Stimulated activated CD8-positive, alpha-beta memory T cell treated with anti-CD3 and anti-CD28 coated beads, Interleukin-12 subunit alpha, Interleukin-12 subunit beta, amount 100 ng/mL, for 24 hours (primary cell): ENCODE measurements around the gene TTYH3.

Experiments
- DNase-seq: peaks from one replicate; pipeline ENCODE4 v3.0.0-alpha.2; 2020; ENCODE audit errors: extremely low read depth

Gene TTYH3

GRCh38 chr7:2635148-2635668 lies 3.4 kb downstream of the TTYH3 start:
- no peak for DNase-seq

- no peak for DNase-seq
These were observed 4.3 kb downstream of the TTYH3 start for GRCh38 chr7:2635810-2636701.

DNA sequence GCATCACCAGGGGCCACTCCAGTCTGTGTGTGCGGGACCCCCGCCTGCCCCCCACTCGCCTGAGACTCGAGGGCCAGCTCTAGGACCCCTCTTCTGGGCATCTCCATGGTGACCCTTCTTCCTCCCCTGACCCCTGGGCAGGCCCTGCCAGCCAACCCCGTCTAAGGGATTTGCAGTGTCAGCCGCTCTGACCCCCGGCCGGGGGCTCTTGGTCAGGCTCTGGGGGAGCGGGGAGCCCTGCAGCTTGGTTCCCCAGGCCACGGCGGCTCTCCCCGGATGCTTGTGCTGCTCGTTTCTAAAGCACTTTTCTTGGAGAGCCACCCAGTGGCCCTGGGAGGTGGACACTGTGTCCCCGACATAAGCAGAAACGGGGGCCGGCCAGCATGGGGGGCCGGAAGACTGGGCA lies 5.3 kb downstream of the TTYH3 start:
- DNase-seq, result no peak

GRCh38 chr7:2637505-2638223 lies 5.9 kb downstream of the TTYH3 start:
- DNase-seq, result no peak

DNA sequence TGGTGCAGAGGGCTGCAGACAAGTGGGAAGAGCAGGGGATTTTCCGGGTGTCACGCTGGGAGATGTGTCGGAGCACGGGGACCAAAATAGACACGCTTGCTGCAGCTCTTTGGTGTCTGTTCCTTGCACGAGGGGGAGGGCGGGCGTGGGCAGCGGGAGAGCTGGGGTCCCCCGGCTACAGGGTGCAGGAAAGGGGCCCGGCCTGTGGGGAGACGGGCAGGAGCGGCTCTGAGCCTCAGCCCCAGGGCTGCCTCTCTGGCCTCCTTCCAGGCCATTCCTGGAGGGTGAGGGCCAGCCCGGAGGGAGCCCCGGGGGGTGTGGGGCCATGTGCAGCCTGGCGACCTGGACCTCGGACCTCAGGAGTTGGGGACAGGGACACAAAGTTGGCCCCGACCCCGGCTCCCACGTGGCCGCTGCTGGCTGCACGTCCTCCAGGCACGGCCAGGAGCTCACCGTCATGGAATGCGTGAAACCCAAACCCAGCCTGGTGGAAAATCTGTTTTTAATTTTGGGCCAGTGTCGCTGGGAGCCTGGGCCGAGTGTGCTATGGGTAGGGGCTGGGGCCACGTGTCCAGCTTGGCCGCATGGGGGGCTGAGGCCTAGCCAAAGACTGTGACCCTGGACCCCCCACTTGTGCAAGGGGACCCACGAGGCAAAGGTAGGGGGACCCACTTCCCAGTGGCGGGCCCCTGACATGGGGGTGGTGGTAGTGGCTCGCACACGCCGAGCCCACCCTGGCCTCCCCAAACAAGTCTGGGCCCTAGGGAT lies 6.6 kb downstream of the TTYH3 start:
- no peak for DNase-seq

GRCh38 chr7:2639181-2639681 lies 7.4 kb downstream of the TTYH3 start:
- no peak for DNase-seq

DNA sequence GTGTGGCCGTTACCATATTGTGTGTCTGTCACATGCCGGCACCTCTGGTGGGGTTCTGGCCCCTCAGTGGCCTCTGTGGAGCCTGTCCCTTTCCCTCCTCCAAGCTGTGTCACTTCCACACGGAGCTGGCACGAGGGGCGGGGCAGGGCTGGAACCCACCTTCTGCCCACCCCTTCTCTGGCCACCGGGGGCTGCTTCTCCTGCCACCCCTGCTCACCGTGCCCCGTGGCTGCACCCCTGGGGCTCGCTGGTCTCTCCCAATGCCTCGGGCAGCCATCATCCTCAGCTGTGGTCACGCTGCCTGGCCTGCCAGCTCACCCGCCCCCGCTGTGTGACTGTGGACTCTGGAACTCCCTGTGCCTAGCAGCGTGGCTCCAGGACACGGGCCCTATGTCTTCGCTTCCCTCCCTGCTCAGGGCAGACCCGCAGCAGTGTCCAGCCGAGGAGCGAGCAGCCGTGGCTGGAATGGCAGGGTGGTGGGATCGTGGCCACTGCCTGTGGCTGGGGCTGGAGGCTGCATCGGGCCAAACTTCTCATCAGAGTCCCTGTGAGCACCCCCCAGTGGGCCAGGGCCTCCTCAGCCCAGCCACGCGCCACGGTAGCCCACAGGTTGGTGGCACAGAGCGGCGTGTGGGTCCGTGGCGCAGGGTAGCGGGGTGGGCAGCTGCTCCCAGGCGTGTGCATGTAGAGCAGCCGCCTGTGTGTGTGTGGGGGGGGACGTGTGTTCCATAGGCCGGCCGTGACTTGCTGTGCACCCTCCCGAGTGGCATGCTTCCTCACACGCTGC lies 8.1 kb downstream of the TTYH3 start:
- no peak for DNase-seq

DNA sequence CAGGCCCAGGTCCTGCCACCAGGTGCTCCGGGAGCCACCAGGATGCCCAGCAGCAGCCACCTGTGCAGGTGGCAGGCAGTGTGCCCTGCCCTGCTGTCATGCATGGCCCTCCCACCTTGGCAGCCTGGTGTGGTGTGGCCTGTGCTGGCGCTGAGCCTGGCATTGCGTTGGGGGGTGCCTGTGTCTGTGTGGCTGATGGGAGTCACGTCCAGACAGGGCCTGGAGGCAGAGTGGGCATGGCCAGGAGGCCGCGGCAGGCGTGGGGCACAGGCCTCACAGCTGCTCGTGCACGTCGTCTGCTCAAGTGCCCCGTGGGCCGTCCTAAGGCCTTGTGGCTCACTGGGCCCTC lies 8.7 kb downstream of the TTYH3 start:
- DNase-seq, result no peak

- DNase-seq, result no peak
These were observed 9.1 kb downstream of the TTYH3 start for GRCh38 chr7:2640846-2641316.

DNA sequence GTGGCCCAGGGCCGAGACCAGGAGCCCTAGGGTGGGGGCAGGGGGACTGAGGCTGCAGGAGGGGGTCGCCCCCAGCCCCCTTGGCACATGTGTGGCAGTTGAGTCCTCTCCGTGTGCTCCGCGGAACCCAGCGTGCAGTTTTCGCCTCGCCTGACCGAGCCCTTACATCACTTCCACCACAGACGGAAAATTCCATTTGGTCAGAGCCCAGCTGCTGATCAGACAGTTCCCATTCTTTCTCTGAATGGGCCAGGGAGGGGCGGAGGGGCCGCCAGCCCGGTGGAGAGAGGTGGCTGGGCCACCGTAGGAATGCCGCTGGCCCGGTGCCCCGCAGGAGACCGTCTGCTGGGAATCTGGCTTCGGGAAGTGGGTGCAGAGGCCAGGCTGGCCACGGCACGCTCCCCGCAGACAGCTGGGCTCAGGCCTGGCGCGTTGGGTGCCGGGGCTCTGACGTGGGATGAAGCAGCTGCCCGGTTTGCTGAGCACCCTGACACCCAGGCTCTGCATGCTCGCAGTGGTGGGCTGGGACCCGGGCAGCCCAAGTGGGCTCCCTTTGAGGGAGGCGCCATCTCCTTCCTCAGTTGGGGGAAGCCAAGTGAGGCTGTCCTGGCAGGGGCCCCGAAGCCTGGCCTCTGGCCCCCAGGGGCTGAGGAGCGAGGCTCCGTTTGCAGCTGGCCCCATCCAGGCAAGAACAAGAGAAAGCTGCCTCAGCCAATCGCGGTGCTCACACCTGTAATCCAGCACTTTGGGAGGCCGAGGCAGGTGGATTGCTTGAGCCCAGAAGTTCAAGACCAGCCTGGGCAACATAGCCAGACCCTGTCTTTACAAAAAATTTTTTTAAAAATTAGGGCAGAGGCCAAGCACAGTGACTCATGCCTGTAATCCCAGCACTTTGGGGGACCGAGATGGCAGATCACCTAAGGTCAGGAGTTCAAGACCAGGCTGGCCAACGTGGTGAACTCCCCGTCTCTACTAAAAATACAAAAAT lies 9.9 kb downstream of the TTYH3 start:
- no peak for DNase-seq

GRCh38 chr7:2643386-2644219 lies 11.8 kb downstream of the TTYH3 start:
- DNase-seq, result no peak

- DNase-seq, result no peak
These were observed 12.4 kb downstream of the TTYH3 start for GRCh38 chr7:2644220-2644561.

DNA sequence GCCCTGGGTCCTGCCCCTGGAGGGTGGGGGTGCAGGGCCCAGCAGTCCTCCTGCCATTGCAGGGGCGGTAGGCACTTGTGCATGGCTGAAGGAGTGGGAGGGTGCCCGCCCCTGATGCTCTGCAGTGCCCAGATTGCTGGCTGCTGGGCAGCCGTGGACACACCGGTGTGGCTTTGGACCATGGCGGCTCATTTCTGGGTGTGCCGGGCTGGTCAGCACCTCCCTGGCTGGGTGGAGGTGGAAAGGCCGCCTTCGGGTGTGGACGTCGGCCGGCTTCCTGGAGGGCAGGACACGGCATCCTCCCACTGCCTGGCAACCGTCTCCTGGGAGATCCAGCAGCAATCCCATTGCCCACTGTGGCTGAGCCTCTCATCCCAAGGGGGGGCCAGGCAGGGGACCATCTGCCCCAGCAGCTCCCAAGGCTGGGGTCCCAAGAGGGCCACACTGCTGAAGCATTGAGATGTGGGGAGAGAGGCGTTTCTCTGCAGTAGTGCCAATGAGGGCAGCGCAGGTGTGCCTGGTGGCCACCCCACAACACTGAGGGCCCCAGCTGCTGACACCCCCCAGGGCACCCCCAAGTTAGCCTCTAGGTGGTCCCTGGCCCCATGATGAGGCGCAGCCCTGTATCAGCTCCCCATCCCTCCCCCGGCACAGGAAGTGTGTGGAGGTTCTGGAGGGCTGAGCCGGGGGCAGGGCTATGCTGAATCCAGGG lies 12.9 kb downstream of the TTYH3 start:
- DNase-seq, result no peak

DNA sequence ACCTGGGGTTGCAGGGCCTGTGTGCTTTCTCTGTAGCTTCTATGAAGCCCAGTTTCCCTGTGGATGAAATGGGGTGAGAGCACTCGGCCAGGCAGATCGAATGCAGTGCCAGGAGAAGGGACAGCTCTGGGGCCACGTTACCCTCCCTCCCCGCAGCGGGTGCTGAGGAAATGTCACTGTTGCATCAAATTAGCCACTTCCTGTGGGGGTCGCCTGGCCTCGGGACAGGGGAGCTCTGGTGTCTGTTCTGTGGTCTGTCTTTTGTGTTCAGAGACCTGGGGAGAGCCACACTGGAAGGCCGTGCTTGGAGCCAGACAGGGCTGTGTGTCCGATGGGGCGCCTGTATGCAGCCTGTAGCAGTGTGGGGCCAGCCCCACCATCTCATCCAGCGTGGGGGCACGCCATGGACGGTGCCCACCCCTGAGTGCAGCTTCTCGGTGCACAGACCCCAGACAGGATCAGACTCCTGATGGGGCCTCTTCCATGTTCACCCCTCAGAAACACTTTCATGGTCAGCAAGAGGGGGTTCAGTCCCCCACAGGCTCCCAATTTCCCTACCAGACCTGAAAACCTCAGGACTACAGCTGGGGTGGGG lies 13.6 kb downstream of the TTYH3 start:
- DNase-seq, result no peak

GRCh38 chr7:2646336-2646679 lies 14.5 kb downstream of the TTYH3 start:
- DNase-seq, result no peak

GRCh38 chr7:2646680-2647571 lies 15.1 kb downstream of the TTYH3 start:
- DNase-seq, result no peak

DNA sequence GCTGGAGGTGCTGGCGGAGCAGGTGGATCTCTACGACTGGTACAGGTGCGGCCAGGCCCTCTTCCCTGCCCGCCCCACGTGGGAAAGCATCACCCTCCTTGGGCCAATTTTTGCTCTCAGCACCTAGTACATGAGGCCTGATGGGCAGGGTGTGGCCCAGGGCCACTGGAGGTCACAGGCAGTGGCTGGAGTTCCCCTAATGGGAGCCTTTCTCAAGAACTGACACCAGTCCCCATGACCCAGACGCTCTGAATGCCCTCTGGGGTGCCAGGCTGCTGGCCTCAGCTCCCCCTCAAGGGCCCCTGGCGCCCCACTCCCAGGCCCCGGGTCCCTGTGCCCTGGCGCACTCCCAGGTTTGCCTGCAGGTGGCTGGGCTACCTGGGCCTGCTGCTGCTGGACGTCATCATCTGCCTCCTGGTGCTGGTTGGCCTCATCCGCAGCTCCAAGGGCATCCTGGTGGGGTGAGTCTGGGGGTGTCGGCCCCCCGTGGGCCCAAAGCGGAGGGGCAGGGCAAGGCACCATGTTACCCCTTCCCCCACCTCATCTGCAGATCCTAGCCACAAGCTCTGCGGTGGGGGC lies 15.9 kb downstream of the TTYH3 start:
- no peak for DNase-seq
